Measurements from ENCODE around the gene MFSD6.

Gene MFSD6

GRCh38 chr2:190435031-190435670 is 27.0 kb downstream of the MFSD6 start:
- DNase-seq, result no peak

- no peak for DNase-seq
Observed at GRCh38 chr2:190436557-190436956, 28.4 kb downstream of the MFSD6 start.

GRCh38 chr2:190440113-190440512 is 32.0 kb downstream of the MFSD6 start:
- no peak for DNase-seq

- DNase-seq, result no peak
Observed at GRCh38 chr2:190441564-190441963, 33.4 kb downstream of the MFSD6 start.

- DNase-seq, result no peak
Observed at GRCh38 chr2:190443055-190443454, 34.9 kb downstream of the MFSD6 start.

GRCh38 chr2:190443778-190444481 is 35.8 kb downstream of the MFSD6 start:
- DNase-seq, result peak in 1 of 51 donors; percentile 5

- peak in 1 of 51 donors; percentile 7 for DNase-seq
Observed at GRCh38 chr2:190444976-190445375, 36.8 kb downstream of the MFSD6 start.

GRCh38 chr2:190446193-190446592 is 38.0 kb downstream of the MFSD6 start:
- DNase-seq, result no peak

GRCh38 chr2:190446750-190447516 is 38.8 kb downstream of the MFSD6 start:
- peak in 1 of 51 donors; percentile 49 for DNase-seq

GRCh38 chr2:190447766-190448165 is 39.6 kb downstream of the MFSD6 start:
- no peak for DNase-seq

- DNase-seq, result no peak
Observed at GRCh38 chr2:190449925-190450324, 41.8 kb downstream of the MFSD6 start.

GRCh38 chr2:190450363-190450762 is 42.2 kb downstream of the MFSD6 start:
- no peak for DNase-seq

- DNase-seq, result no peak
Observed at GRCh38 chr2:190451561-190452176, 43.5 kb downstream of the MFSD6 start.

- no peak for DNase-seq
Observed at GRCh38 chr2:190452433-190452832, 44.3 kb downstream of the MFSD6 start.

GRCh38 chr2:190454795-190455194 is 46.6 kb downstream of the MFSD6 start:
- no peak for DNase-seq

- DNase-seq, result no peak
Observed at GRCh38 chr2:190455358-190456095, 47.4 kb downstream of the MFSD6 start.

- DNase-seq, result no peak
Observed at GRCh38 chr2:190456833-190457232, 48.7 kb downstream of the MFSD6 start.

GRCh38 chr2:190457256-190457655 is 49.1 kb downstream of the MFSD6 start:
- no peak for DNase-seq

- no peak for DNase-seq
Observed at GRCh38 chr2:190458352-190459107, 50.4 kb downstream of the MFSD6 start.

GRCh38 chr2:190459881-190460280 is 51.7 kb downstream of the MFSD6 start:
- no peak for DNase-seq

GRCh38 chr2:190460487-190460886 is 52.3 kb downstream of the MFSD6 start:
- DNase-seq, result no peak
